Neural cell (in vitro differentiated cells): ENCODE measurements around the gene C6orf163.

Experiments used
- CTCF ChIP-seq: fragments of 450-650 bp; IDR thresholded peaks from 2 replicates; pipeline ENCODE4 v1.5.1; 2014; ENCODE audit warnings: antibody characterized with exemption, mild to moderate bottlenecking, moderate library complexity; ENCODE audit not compliant: poor library complexity, severe bottlenecking
- EP300 ChIP-seq: fragments of 450-650 bp; conservative IDR thresholded peaks from 2 replicates; pipeline ENCODE4 v1.6.1; 2014; ENCODE audit warnings: antibody characterized with exemption, mild to moderate bottlenecking, moderate library complexity; ENCODE audit not compliant: poor library complexity, severe bottlenecking
- EZH2 ChIP-seq: fragments of 200-600, 300-800 bp; shearing (Covaris generic), sonication (generic); IDR thresholded peaks from 2 replicates; pipeline ENCODE4 v1.6.1; 2014; ENCODE audit warnings: antibody characterized with exemption, low read length, borderline replicate concordance, mild to moderate bottlenecking; ENCODE audit not compliant: insufficient read depth, poor library complexity, severe bottlenecking
- POLR2AphosphoS5 ChIP-seq: IDR thresholded peaks from 2 replicates; pipeline ENCODE4 v1.6.1; 2012
- RAD21 ChIP-seq: fragments of 450-650 bp; conservative IDR thresholded peaks from 2 replicates; pipeline ENCODE4 v1.6.1; 2014; ENCODE audit warnings: antibody characterized with exemption, mild to moderate bottlenecking, moderate library complexity
- TF ChIP-seq, protein P1 (sequence below): IDR thresholded peaks from 2 replicates; pipeline ENCODE4 v1.6.1; 2012; ENCODE audit warnings: borderline replicate concordance

- TF ChIP-seq CTCF (no peak), EP300 (no peak), POLR2AphosphoS5 (no peak), RAD21 (no peak), EZH2 (no peak)
- TF ChIP-seq, protein P1, sequence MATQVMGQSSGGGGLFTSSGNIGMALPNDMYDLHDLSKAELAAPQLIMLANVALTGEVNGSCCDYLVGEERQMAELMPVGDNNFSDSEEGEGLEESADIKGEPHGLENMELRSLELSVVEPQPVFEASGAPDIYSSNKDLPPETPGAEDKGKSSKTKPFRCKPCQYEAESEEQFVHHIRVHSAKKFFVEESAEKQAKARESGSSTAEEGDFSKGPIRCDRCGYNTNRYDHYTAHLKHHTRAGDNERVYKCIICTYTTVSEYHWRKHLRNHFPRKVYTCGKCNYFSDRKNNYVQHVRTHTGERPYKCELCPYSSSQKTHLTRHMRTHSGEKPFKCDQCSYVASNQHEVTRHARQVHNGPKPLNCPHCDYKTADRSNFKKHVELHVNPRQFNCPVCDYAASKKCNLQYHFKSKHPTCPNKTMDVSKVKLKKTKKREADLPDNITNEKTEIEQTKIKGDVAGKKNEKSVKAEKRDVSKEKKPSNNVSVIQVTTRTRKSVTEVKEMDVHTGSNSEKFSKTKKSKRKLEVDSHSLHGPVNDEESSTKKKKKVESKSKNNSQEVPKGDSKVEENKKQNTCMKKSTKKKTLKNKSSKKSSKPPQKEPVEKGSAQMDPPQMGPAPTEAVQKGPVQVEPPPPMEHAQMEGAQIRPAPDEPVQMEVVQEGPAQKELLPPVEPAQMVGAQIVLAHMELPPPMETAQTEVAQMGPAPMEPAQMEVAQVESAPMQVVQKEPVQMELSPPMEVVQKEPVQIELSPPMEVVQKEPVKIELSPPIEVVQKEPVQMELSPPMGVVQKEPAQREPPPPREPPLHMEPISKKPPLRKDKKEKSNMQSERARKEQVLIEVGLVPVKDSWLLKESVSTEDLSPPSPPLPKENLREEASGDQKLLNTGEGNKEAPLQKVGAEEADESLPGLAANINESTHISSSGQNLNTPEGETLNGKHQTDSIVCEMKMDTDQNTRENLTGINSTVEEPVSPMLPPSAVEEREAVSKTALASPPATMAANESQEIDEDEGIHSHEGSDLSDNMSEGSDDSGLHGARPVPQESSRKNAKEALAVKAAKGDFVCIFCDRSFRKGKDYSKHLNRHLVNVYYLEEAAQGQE, result no peak
Observed at GRCh38 chr6:87340230-87340629, 4.4 kb upstream of the C6orf163 start.
